Heart left ventricle (tissue), 13 donors: ENCODE results near the gene ERFE.
A peak's percentile ranks its signal among the peaks of the same experiment; 100 is the strongest.

ENCODE experiments used
- CTCF ChIP-seq, 12 donors: fragments of 200-600 bp; sonication (generic) in 4 of 12; IDR thresholded peaks; one replicate each; pipeline versions ENCODE4 v1.5.0 to v1.8.0; 2018 to 2022; ENCODE audit warnings: antibody characterized with exemption in 12 of 12, mild to moderate bottlenecking in 5 of 12
- POLR2A ChIP-seq, 2 donors: fragments of 450-650 bp; IDR thresholded peaks; one replicate each; pipeline ENCODE4 v1.6.1; 2017; ENCODE audit warnings: antibody characterized with exemption in 2 of 2, mild to moderate bottlenecking in 2 of 2, moderate library complexity in 2 of 2
- donor health status: ischemic (EF 13 %, LVEDD 7.1; RV severe dilation, severe dysfunction).
- donor health status: DM: no; HTN: yes; CAD: no.
- donor health status: DM: no; HTN: no; CAD: no.
- donor health status: ischemic (EF 25% LVEDD 6.9; RV normal size, moderate dysfunction).
- donor health status: ischemic (EF 25% LVEDD 5.7; RV mildly dilated, moderate dysfunction).
- donor health status: ischemic (EF 35%, LVEDD 5.7; RV mildly dilated, moderate dysfunction).
- donor health status: nonischemic (EF 11% LVEDD 7.7; RV severe dilation, severe dysfunction).
- donor health status: DM: yes; HTN: yes; CAD: no.
- donor health status: PGD.
- donor health status: ischemic (EF 29% LVEDD 5.4; RV normal size, mild dysfunction).
- donor health status: nonischemic (EF 23%, LVEDD 6.1; RV moderate dilation, normal function).

- no peak for TF ChIP-seq CTCF (IDR thresholded peaks at IDR 0.05)
- peak in 1 of 2 donors; percentile 36 for TF ChIP-seq POLR2A (IDR thresholded peaks at IDR 0.05)
These were observed 20.2 kb upstream of the ERFE start, which contains the start of gene KLHL30 for GRCh38 chr2:238138331-238139195.
